HCT116 (cell line): Measurements from ENCODE around the gene CCDC92. TPM values are rescaled to one million over a fixed set of nuclear protein-coding genes. Genes with fewer than 3 reads are reported as not detected.

Experiments used
- ATAC-seq: fragments of 200-7000 bp; cut with Tn5 transposase; 2 replicates; pipeline ENCODE4 v1.9.1; 2020; ENCODE audit warnings: mild to moderate bottlenecking, moderate library complexity
- BruUV-seq: library from RNA; stranded (reverse); fragments of 400-500 nt; replicated peaks from 2 replicates; lab custom pipeline; 2021; lab: Mats Ljungman, UMichigan
- CTCF ChIA-PET: fragments of 300-600 bp; sonication (Branson Sonifier 250); formaldehyde crosslinking; loops from one replicate; lab custom pipeline; 2021; ENCODE audit warnings: antibody characterized with exemption; lab: Charles Lee
- POLR2A ChIA-PET: fragments of 300-600, 350-600 bp; sonication (Branson Sonifier 250); formaldehyde crosslinking; loops from one replicate; lab custom pipeline; 2021; ENCODE audit warnings: antibody characterized with exemption; lab: Charles Lee
- RAD21 ChIA-PET, 2 experiments: fragments of 300-600 bp; sonication (Branson Sonifier 250); formaldehyde crosslinking; loops; one replicate each; lab custom pipeline; 2023; ENCODE audit warnings: low total read pairs in 2 of 2; ENCODE audit not compliant: uncharacterized antibody in 2 of 2, unreplicated experiment in 2 of 2, low non-redundant PET in 1 of 2; lab: Charles Lee
- DNase-seq: peaks from one replicate; pipeline ENCODE4 v3.0.0-alpha.2; 2010; ENCODE audit warnings: low read depth, low spot score
- H2AFZ ChIP-seq: fragments of 200-600 bp; shearing (Covaris generic), sonication (generic); 2 replicates; pipeline ENCODE4 v1.6.1; 2017; ENCODE audit warnings: low read depth, mixed run types, mixed read lengths, antibody characterized with exemption, low read length; ENCODE audit not compliant: poor library complexity, severe bottlenecking
- H3K27ac ChIP-seq: 2 replicates; pipeline ENCODE4 v1.5.1; 2012; ENCODE audit warnings: low read depth, low read length
- H3K27me3 ChIP-seq: fragments of 200-600 bp; sonication (generic); 2 replicates; pipeline ENCODE4 v1.6.1; 2016; ENCODE audit warnings: mixed run types, low read length, mixed read lengths; ENCODE audit not compliant: insufficient read depth
- H3K36me3 ChIP-seq, 2 experiments: fragments of 200-500 bp in 1 of 2; fragments of 200-600 bp in 1 of 2; sonication (Bioruptor generic) in 1 of 2; sonication (generic) in 1 of 2; 2 replicates each; pipeline versions ENCODE4 v1.5.1 to v1.6.1; 2014 to 2016; ENCODE audit warnings: low read length in 2 of 2, inconsistent platforms in 1 of 2, mixed read lengths in 1 of 2, mixed run types in 1 of 2; ENCODE audit not compliant: insufficient read depth in 2 of 2, control insufficient read depth in 1 of 2
- H3K4me1 ChIP-seq, 2 experiments: fragments of 200-600 bp in 1 of 2; sonication (generic) in 1 of 2; 2 replicates each; pipeline versions ENCODE4 v1.5.1 to v1.6.1; 2012 to 2017; ENCODE audit warnings: low read length in 2 of 2, inconsistent platforms in 1 of 2, mild to moderate bottlenecking in 1 of 2, mixed read lengths in 1 of 2, mixed run types in 1 of 2, moderate library complexity in 1 of 2; ENCODE audit not compliant: insufficient read depth in 2 of 2, control insufficient read depth in 1 of 2
- H3K4me2 ChIP-seq: fragments of 200-600 bp; sonication (generic); 2 replicates; pipeline ENCODE4 v1.6.1; 2017; ENCODE audit warnings: mixed run types, low read length, mixed read lengths
- H3K4me3 ChIP-seq, 2 experiments: fragments of 200-600 bp in 1 of 2; sonication (generic) in 1 of 2; replicated peaks in 1 of 2; 2 replicates each; pipeline ENCODE4 v1.5.1; 2011 to 2016; ENCODE audit warnings: low read length in 2 of 2, control low read depth in 1 of 2, low read depth in 1 of 2, mild to moderate bottlenecking in 1 of 2, mixed read lengths in 1 of 2, mixed run types in 1 of 2
- H3K79me2 ChIP-seq: fragments of 200-600 bp; sonication (generic); 2 replicates; pipeline ENCODE4 v1.6.1; 2017; ENCODE audit warnings: mild to moderate bottlenecking, mixed run types, low read length, moderate library complexity, mixed read lengths; ENCODE audit not compliant: insufficient read depth
- H3K9ac ChIP-seq: fragments of 200-600 bp; sonication (generic); 2 replicates; pipeline ENCODE4 v1.6.1; 2016; ENCODE audit warnings: low read length, mixed read lengths
- H3K9me2 ChIP-seq: fragments of 200-600 bp; sonication (generic), shearing (Covaris generic); 2 replicates; pipeline ENCODE4 v1.6.1; 2017; ENCODE audit warnings: mixed run types, mild to moderate bottlenecking, moderate library complexity; ENCODE audit not compliant: insufficient read depth
- H3K9me3 ChIP-seq, 2 experiments: fragments of 200-500 bp in 1 of 2; fragments of 200-600 bp in 1 of 2; sonication (Bioruptor generic) in 1 of 2; sonication (generic) in 1 of 2; 2 replicates each; pipeline ENCODE4 v1.6.1; 2014 to 2017; ENCODE audit warnings: low read length in 2 of 2, mixed read lengths in 2 of 2, inconsistent platforms in 1 of 2, low read depth in 1 of 2, mild to moderate bottlenecking in 1 of 2, mixed run types in 1 of 2, moderate library complexity in 1 of 2; ENCODE audit not compliant: control insufficient read depth in 1 of 2, insufficient read depth in 1 of 2
- H4K20me1 ChIP-seq: fragments of 200-600 bp; sonication (generic), shearing (Covaris generic); 2 replicates; pipeline ENCODE4 v1.6.1; 2017; ENCODE audit warnings: mixed run types, mild to moderate bottlenecking, moderate library complexity; ENCODE audit not compliant: insufficient read depth
- ATF3 ChIP-seq: IDR thresholded peaks from 2 replicates; pipeline ENCODE4 v1.6.1; 2012
- CEBPB ChIP-seq: IDR thresholded peaks from 2 replicates; pipeline ENCODE4 v1.6.1; 2012; ENCODE audit warnings: low read depth
- EZH2phosphoT487 ChIP-seq: fragments of 200-600 bp; IDR thresholded peaks from 2 replicates; pipeline ENCODE4 v1.6.1; 2018; ENCODE audit warnings: antibody characterized with exemption, borderline replicate concordance
- JUND ChIP-seq: IDR thresholded peaks from 2 replicates; pipeline ENCODE4 v1.6.1; 2012
- MAX ChIP-seq: IDR thresholded peaks from 2 replicates; pipeline ENCODE4 v1.6.1; 2012
- RAD21 ChIP-seq: IDR thresholded peaks from 2 replicates; pipeline ENCODE4 v1.6.1; 2012; ENCODE audit warnings: low read depth, mild to moderate bottlenecking
- SIN3A ChIP-seq: IDR thresholded peaks from 2 replicates; pipeline ENCODE4 v1.6.1; 2012; ENCODE audit warnings: low read depth
- SP1 ChIP-seq: IDR thresholded peaks from 2 replicates; pipeline ENCODE4 v1.6.1; 2012; ENCODE audit warnings: low read depth
- TCF7L2 ChIP-seq: IDR thresholded peaks from 2 replicates; pipeline ENCODE4 v1.7.0; 2011; ENCODE audit warnings: borderline replicate concordance, inconsistent platforms; ENCODE audit not compliant: insufficient read depth, insufficient read length; ENCODE audit errors: extremely low read depth
- YY1 ChIP-seq: IDR thresholded peaks from 2 replicates; pipeline ENCODE4 v1.6.1; 2011; ENCODE audit warnings: low read length, low read depth, moderate library complexity, mild to moderate bottlenecking; ENCODE audit not compliant: insufficient replicate concordance; ENCODE audit errors: extremely low read depth
- ZNF274 ChIP-seq: fragments of 200-500 bp; sonication (Bioruptor generic); IDR thresholded peaks from 2 replicates; pipeline ENCODE4 v1.6.1; 2014; ENCODE audit warnings: mild to moderate bottlenecking, low read depth, low read length, inconsistent platforms
- intact Hi-C: fragments of 100-400 bp; cut with micrococcal nuclease; formaldehyde crosslinking; loops from 2 replicates; pipeline ENCODE4 v1.10.0; 2022
- total RNA-seq: library from RNA; stranded (reverse); gene quantifications from one replicate; pipeline ENCODE4 v1.2.1, GENCODE V29; 2021; ENCODE audit not compliant: unreplicated experiment
- TF ChIP-seq, protein P1 (sequence below): IDR thresholded peaks from 2 replicates; pipeline ENCODE4 v1.6.1; 2011; ENCODE audit warnings: mild to moderate bottlenecking, low read length, moderate library complexity; ENCODE audit not compliant: insufficient replicate concordance; ENCODE audit errors: extremely low read depth
- TF ChIP-seq, protein P2 (sequence below): IDR thresholded peaks from 2 replicates; pipeline ENCODE4 v1.6.1; 2012; ENCODE audit warnings: low read depth

Gene CCDC92
- total RNA-seq, 1 experiment from 2014 or later: 9.7 TPM

- H3K79me2 ChIP-seq: no peaks in the 10 kb centered on the region
- TF ChIP-seq SIN3A (no peak), MAX (no peak), CEBPB (no peak), SP1 (no peak), RAD21 (no peak), ATF3 (no peak), ZNF274 (no peak), TCF7L2 (no peak), JUND (no peak), YY1 (no peak), EZH2phosphoT487 (no peak)
- TF ChIP-seq, protein P1, sequence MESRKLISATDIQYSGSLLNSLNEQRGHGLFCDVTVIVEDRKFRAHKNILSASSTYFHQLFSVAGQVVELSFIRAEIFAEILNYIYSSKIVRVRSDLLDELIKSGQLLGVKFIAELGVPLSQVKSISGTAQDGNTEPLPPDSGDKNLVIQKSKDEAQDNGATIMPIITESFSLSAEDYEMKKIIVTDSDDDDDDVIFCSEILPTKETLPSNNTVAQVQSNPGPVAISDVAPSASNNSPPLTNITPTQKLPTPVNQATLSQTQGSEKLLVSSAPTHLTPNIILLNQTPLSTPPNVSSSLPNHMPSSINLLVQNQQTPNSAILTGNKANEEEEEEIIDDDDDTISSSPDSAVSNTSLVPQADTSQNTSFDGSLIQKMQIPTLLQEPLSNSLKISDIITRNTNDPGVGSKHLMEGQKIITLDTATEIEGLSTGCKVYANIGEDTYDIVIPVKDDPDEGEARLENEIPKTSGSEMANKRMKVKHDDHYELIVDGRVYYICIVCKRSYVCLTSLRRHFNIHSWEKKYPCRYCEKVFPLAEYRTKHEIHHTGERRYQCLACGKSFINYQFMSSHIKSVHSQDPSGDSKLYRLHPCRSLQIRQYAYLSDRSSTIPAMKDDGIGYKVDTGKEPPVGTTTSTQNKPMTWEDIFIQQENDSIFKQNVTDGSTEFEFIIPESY: no peak
- TF ChIP-seq, protein P2, sequence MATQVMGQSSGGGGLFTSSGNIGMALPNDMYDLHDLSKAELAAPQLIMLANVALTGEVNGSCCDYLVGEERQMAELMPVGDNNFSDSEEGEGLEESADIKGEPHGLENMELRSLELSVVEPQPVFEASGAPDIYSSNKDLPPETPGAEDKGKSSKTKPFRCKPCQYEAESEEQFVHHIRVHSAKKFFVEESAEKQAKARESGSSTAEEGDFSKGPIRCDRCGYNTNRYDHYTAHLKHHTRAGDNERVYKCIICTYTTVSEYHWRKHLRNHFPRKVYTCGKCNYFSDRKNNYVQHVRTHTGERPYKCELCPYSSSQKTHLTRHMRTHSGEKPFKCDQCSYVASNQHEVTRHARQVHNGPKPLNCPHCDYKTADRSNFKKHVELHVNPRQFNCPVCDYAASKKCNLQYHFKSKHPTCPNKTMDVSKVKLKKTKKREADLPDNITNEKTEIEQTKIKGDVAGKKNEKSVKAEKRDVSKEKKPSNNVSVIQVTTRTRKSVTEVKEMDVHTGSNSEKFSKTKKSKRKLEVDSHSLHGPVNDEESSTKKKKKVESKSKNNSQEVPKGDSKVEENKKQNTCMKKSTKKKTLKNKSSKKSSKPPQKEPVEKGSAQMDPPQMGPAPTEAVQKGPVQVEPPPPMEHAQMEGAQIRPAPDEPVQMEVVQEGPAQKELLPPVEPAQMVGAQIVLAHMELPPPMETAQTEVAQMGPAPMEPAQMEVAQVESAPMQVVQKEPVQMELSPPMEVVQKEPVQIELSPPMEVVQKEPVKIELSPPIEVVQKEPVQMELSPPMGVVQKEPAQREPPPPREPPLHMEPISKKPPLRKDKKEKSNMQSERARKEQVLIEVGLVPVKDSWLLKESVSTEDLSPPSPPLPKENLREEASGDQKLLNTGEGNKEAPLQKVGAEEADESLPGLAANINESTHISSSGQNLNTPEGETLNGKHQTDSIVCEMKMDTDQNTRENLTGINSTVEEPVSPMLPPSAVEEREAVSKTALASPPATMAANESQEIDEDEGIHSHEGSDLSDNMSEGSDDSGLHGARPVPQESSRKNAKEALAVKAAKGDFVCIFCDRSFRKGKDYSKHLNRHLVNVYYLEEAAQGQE: no peak
- no peak for DNase-seq
- H3K4me3 ChIP-seq: no peak overlapping the region
- intact Hi-C loops: no loop called here
- ChIA-PET RAD21 (no interaction called here), CTCF (interaction anchor here (1.9 kb wide), 1 partner anchor 10 kb away, joined by 8 read pairs; no protein-coding TSS in a partner anchor), POLR2A (no interaction called here)
- no peaks in the 10 kb centered on the region for H3K9me3 ChIP-seq
- peaks cover 12 to 24% of the 10 kb centered on the region in 2 experiments for H3K4me1 ChIP-seq
- no peaks in the 10 kb centered on the region for H3K27me3 ChIP-seq
- BruUV-seq: no TSS peak
- H4K20me1 ChIP-seq: no peaks in the 10 kb centered on the region
- no peak overlapping the region for H3K9ac ChIP-seq
- H3K9me2 ChIP-seq: no peaks in the 10 kb centered on the region
- H3K27ac ChIP-seq: no peak overlapping the region
- ATAC-seq: no peak
- H2AFZ ChIP-seq: no peak overlapping the region
- no peaks in the 10 kb centered on the region for H3K36me3 ChIP-seq
- no peak overlapping the region for H3K4me2 ChIP-seq
Measured at GRCh38 chr12:123906711-123907420, 65.8 kb downstream of the CCDC92 start.
